ENCODE data around the gene SLC24A3.

Gene SLC24A3

GRCh38 chr20:19341348-19342053 is 129.1 kb downstream of the SLC24A3 start:
- no peak overlapping the region for H3K27ac ChIP-seq (ENCODE audit: low read depth, low read length)

DNA sequence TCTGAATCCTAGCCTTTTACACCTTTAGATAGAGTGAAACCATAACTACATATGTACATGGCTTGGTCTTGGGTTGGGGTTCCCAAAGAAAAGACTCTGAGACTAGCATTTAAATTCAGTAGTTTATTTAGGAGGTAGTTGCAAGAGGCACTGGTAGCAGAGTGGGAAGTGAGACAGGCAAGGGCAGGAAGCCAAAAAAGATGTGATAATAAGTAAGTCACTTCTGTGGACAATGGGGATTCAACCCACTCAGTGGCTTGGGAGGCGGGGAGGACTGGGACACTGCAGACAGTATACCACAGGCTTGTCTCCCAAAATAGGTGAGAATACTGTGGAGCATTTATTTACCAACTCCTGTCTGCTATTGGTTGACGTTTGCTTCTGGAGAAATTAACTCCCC is 131.9 kb downstream of the SLC24A3 start:
- Histone ChIP-seq H3K36me3 (ENCODE audit: control insufficient read depth, low read length) (no peaks in the 10 kb centered on the region), H3K9me3 (ENCODE audit: control insufficient read depth, insufficient read depth, low read length) (no peaks in the 10 kb centered on the region), H3K4me1 (ENCODE audit: control insufficient read depth, low read length) (no peaks in the 10 kb centered on the region), H3F3A (ENCODE audit: control insufficient read depth, insufficient read depth) (no peaks in the 10 kb centered on the region), H3K4me2 (ENCODE audit: low read length) (no peak overlapping the region), H3K4me3 (ENCODE audit: low read length) (no peak overlapping the region), H4K20me1 (ENCODE audit: control insufficient read depth, insufficient read depth, low read depth, low read length) (no peaks in the 10 kb centered on the region), H3K27ac (ENCODE audit: low read depth, low read length) (no peak overlapping the region), H3K27me3 (ENCODE audit: control insufficient read depth, low read length) (peaks cover 21% of the 10 kb centered on the region), H3K9me2 (replicated peaks; ENCODE audit: control insufficient read depth, low read length) (no peaks in the 10 kb centered on the region), H3K79me2 (ENCODE audit: control insufficient read depth, low read length) (no peaks in the 10 kb centered on the region)
- TF ChIP-seq, protein P1, sequence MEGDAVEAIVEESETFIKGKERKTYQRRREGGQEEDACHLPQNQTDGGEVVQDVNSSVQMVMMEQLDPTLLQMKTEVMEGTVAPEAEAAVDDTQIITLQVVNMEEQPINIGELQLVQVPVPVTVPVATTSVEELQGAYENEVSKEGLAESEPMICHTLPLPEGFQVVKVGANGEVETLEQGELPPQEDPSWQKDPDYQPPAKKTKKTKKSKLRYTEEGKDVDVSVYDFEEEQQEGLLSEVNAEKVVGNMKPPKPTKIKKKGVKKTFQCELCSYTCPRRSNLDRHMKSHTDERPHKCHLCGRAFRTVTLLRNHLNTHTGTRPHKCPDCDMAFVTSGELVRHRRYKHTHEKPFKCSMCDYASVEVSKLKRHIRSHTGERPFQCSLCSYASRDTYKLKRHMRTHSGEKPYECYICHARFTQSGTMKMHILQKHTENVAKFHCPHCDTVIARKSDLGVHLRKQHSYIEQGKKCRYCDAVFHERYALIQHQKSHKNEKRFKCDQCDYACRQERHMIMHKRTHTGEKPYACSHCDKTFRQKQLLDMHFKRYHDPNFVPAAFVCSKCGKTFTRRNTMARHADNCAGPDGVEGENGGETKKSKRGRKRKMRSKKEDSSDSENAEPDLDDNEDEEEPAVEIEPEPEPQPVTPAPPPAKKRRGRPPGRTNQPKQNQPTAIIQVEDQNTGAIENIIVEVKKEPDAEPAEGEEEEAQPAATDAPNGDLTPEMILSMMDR (IDR thresholded peaks at IDR 0.05; ENCODE audit: low read depth, low read length, poor library complexity, severe bottlenecking) = no peak
- TF ChIP-seq EZH2phosphoT487 (IDR thresholded peaks at IDR 0.05; ENCODE audit: borderline replicate concordance, low read length) = no peak

More at GRCh38 chr20:19341348-19342053, 129.1 kb downstream of the SLC24A3 start:
- TF ChIP-seq, protein P1 (IDR thresholded peaks at IDR 0.05; ENCODE audit: low read depth, low read length, poor library complexity, severe bottlenecking) = no peak
- no peaks in the 10 kb centered on the region for H3K79me2 ChIP-seq (ENCODE audit: control insufficient read depth, low read length)
- H4K20me1 ChIP-seq (ENCODE audit: control insufficient read depth, insufficient read depth, low read depth, low read length) = no peaks in the 10 kb centered on the region
- no peaks in the 10 kb centered on the region for H3K9me2 ChIP-seq (replicated peaks; ENCODE audit: control insufficient read depth, low read length)
- H3K4me1 ChIP-seq (ENCODE audit: control insufficient read depth, low read length) = no peaks in the 10 kb centered on the region
- H3K36me3 ChIP-seq (ENCODE audit: control insufficient read depth, low read length) = no peaks in the 10 kb centered on the region
- no peak overlapping the region for H3K4me3 ChIP-seq (ENCODE audit: low read length)
- H3K4me2 ChIP-seq (ENCODE audit: low read length) = no peak overlapping the region
- H3K9me3 ChIP-seq (ENCODE audit: control insufficient read depth, insufficient read depth, low read length) = no peaks in the 10 kb centered on the region
- H3K27me3 ChIP-seq (ENCODE audit: control insufficient read depth, low read length) = no peaks in the 10 kb centered on the region
- H3F3A ChIP-seq (ENCODE audit: control insufficient read depth, insufficient read depth) = no peaks in the 10 kb centered on the region

- Histone ChIP-seq H3K36me3 (ENCODE audit: control insufficient read depth, low read length) (no peaks in the 10 kb centered on the region), H3F3A (ENCODE audit: control insufficient read depth, insufficient read depth) (no peaks in the 10 kb centered on the region), H3K27ac (ENCODE audit: low read depth, low read length) (no peak overlapping the region), H3K9me2 (replicated peaks; ENCODE audit: control insufficient read depth, low read length) (no peaks in the 10 kb centered on the region), H3K27me3 (ENCODE audit: control insufficient read depth, low read length) (peaks cover 21% of the 10 kb centered on the region), H3K79me2 (ENCODE audit: control insufficient read depth, low read length) (no peaks in the 10 kb centered on the region), H3K4me2 (ENCODE audit: low read length) (no peak overlapping the region), H4K20me1 (ENCODE audit: control insufficient read depth, insufficient read depth, low read depth, low read length) (no peaks in the 10 kb centered on the region), H3K9me3 (ENCODE audit: control insufficient read depth, insufficient read depth, low read length) (no peaks in the 10 kb centered on the region), H3K4me3 (ENCODE audit: low read length) (no peak overlapping the region), H3K4me1 (ENCODE audit: control insufficient read depth, low read length) (no peaks in the 10 kb centered on the region)
- TF ChIP-seq EZH2phosphoT487 (IDR thresholded peaks at IDR 0.05; ENCODE audit: borderline replicate concordance, low read length) = no peak
- TF ChIP-seq, protein P1 (IDR thresholded peaks at IDR 0.05; ENCODE audit: low read depth, low read length, poor library complexity, severe bottlenecking) = no peak
Observed at GRCh38 chr20:19347943-19348456, 135.6 kb downstream of the SLC24A3 start.

Measured in DOHH2 (cell line).